BLaER1 treated with 17β-estradiol and CSF1 and Interleukin-3, amounts not matched to agents 10 nM and 100 nM (cell line): ENCODE measurements around the gene RNF114.
"Not testable (repeated sequence)": the region's sequence is repeated elsewhere in the genome, so short reads cannot be mapped to it uniquely, and the experiment has no call there.

ENCODE experiments used
- H3K27ac ChIP-seq, 11 experiments: shearing (Covaris generic); formaldehyde crosslinking; 2 replicates each; pipeline ENCODE4 v1.8.1; 2022
- H3K27me3 ChIP-seq, 11 experiments: shearing (Covaris generic); formaldehyde crosslinking; 2 replicates each; pipeline ENCODE4 v1.8.1; 2022
- H3K36me3 ChIP-seq, 11 experiments: shearing (Covaris generic); formaldehyde crosslinking; 2 replicates each; pipeline ENCODE4 v1.8.1; 2022
- H3K4me1 ChIP-seq, 10 experiments: shearing (Covaris generic); formaldehyde crosslinking; 2 replicates each; pipeline ENCODE4 v1.8.1; 2022
- H3K4me2 ChIP-seq, 11 experiments: shearing (Covaris generic); formaldehyde crosslinking; 2 replicates each; pipeline ENCODE4 v1.8.1; 2022
- H3K4me3 ChIP-seq, 10 experiments: shearing (Covaris generic); formaldehyde crosslinking; 2 replicates each; pipeline ENCODE4 v1.8.1; 2022
- H3K9ac ChIP-seq, 11 experiments: shearing (Covaris generic); formaldehyde crosslinking; 2 replicates each; pipeline ENCODE4 v1.8.1; 2022
- H3K9me3 ChIP-seq, 11 experiments: shearing (Covaris generic); formaldehyde crosslinking; replicated peaks in 1 of 11; 2 replicates each; pipeline ENCODE4 v1.8.1; 2022
- H4K20me1 ChIP-seq, 11 experiments: shearing (Covaris generic); formaldehyde crosslinking; 2 replicates each; pipeline ENCODE4 v1.8.1; 2022
- Cebpa-rat ChIP-seq, 11 experiments: shearing (Covaris generic); IDR thresholded peaks; 2 replicates each; pipeline ENCODE4 v1.8.1; 2022

RNF114 gene

DNA sequence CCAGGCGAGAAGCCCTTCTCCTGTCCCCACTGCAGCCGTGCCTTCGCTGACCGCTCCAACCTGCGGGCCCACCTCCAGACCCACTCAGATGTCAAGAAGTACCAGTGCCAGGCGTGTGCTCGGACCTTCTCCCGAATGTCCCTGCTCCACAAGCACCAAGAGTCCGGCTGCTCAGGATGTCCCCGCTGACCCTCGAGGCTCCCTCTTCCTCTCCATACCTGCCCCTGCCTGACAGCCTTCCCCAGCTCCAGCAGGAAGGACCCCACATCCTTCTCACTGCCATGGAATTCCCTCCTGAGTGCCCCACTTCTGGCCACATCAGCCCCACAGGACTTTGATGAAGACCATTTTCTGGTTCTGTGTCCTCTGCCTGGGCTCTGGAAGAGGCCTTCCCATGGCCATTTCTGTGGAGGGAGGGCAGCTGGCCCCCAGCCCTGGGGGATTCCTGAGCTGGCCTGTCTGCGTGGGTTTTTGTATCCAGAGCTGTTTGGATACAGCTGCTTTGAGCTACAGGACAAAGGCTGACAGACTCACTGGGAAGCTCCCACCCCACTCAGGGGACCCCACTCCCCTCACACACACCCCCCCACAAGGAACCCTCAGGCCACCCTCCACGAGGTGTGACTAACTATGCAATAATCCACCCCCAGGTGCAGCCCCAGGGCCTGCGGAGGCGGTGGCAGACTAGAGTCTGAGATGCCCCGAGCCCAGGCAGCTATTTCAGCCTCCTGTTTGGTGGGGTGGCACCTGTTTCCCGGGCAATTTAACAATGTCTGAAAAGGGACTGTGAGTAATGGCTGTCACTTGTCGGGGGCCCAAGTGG lies 51.9 kb downstream of the RNF114 start:
- Histone ChIP-seq H3K9me3 (no peaks in the 10 kb centered on the region), H3K4me3 (peak overlapping the region in 6 of 10 experiments; percentile 93 to 98 (median 94); a peak in 10 of 20 replicates), H4K20me1 (peaks cover 0 to 72% (median 55%) of the 10 kb centered on the region in 11 experiments; a peak in 18 of 22 replicates), H3K36me3 (peaks cover 11 to 63% (median 60%) of the 10 kb centered on the region in 11 experiments), H3K4me1 (peaks cover 70 to 96% (median 91%) of the 10 kb centered on the region in 10 experiments), H3K27ac (peak overlapping the region in 7 of 11 experiments; percentile 7 to 90 (median 82); a peak in 13 of 22 replicates), H3K4me2 (peak overlapping the region; percentile 73 to 100 (median 97)), H3K9ac (peak overlapping the region in 9 of 11 experiments; percentile 29 to 95 (median 70); a peak in 14 of 22 replicates), H3K27me3 (no peaks in the 10 kb centered on the region)
- TF ChIP-seq Cebpa-rat (IDR thresholded peaks at IDR 0.05): no peak

DNA sequence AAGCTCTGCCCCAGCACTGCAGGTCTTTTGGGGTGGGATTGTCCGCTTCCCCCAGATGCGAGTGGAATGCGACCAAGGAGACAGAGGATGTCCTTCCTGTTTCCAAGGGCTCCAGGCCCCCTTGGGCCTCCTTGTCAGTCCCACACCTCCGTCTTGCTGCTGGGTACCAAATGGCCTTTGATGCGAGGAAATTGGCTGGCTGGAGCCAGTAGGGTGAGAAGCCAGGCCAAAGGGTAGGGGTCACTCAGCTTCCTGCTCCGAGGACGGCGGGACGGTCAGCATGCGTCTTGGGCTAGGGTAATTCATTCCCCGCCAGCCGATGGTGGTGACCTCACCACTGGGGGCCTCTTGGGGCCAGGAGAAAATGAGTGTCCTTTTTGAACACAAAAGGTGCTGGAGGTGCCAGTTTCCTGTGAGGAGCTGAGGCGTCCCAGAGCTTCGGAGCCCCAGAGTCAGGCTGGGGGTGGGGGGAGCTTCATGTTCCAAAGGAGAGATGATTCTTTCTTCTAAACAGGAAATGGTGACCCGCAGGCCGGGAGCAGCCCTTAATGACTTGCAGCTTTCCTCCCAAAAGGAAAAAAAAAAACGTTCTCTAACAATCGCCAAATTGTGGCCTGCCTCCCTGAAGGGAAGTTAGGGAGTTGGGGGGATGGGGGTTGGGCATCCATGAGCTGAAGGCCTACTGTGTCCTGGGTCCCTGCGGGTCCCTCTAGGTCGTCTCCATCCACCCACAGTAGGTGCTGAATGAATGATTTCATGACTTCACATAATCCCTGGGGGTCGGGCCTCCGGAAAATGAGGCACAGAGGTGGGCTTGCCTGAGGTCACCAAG lies 53.3 kb downstream of the RNF114 start:
- peaks cover 11 to 52% (median 49%) of the 10 kb centered on the region in 11 experiments for H3K36me3 ChIP-seq
- no peak for TF ChIP-seq Cebpa-rat (IDR thresholded peaks at IDR 0.05)
- H3K27ac ChIP-seq: peak overlapping the region; percentile 25 to 90 (median 74); a peak in 21 of 22 replicates
- H3K4me3 ChIP-seq: peak overlapping the region in 7 of 10 experiments; percentile 13 to 97 (median 46); a peak in 13 of 20 replicates
- no peaks in the 10 kb centered on the region for H3K27me3 ChIP-seq
- peaks cover 58 to 100% (median 94%) of the 10 kb centered on the region in 10 experiments for H3K4me1 ChIP-seq
- peak overlapping the region; percentile 33 to 95 (median 63); a peak in 20 of 22 replicates for H3K9ac ChIP-seq
- peak overlapping the region; percentile 73 to 100 (median 97) for H3K4me2 ChIP-seq
- H3K9me3 ChIP-seq: no peaks in the 10 kb centered on the region
- peaks cover 0 to 59% (median 42%) of the 10 kb centered on the region in 11 experiments; a peak in 18 of 22 replicates for H4K20me1 ChIP-seq

DNA sequence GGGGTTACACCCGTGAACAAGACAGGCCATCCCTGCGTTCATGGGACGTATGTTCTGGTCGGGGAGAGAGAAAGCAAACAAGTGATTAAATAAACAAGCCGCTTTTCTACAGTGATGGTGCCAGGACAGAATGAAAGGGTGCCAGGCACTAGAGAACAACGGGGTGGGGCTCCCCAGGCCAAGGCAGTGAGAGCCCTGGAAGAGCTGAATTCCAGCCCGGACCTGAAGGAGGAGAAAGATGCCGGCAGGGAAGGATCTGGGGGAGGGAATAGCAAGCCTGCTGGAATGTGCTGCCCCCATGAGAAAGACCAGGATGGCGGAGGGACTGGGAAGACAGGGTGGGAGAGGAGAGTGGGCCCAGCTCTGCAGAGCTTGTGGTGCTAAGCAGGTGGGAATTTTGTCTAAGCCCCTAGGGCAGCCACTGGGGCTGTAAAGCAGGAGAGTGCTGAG lies 54.1 kb downstream of the RNF114 start:
- peak overlapping the region; percentile 73 to 100 (median 97); a peak in 20 of 22 replicates for H3K4me2 ChIP-seq
- TF ChIP-seq Cebpa-rat (IDR thresholded peaks at IDR 0.05): no peak
- H3K27ac ChIP-seq: peak overlapping the region in 10 of 11 experiments; percentile 40 to 90 (median 75); a peak in 21 of 22 replicates
- peaks cover 11 to 43% (median 41%) of the 10 kb centered on the region in 11 experiments for H3K36me3 ChIP-seq
- H3K4me3 ChIP-seq: no peak overlapping the region
- peaks cover 50 to 95% (median 88%) of the 10 kb centered on the region in 10 experiments for H3K4me1 ChIP-seq
- peaks cover 0 to 50% (median 33%) of the 10 kb centered on the region in 11 experiments; a peak in 18 of 22 replicates for H4K20me1 ChIP-seq
- peak overlapping the region in 9 of 11 experiments; percentile 33 to 95 (median 70); a peak in 15 of 22 replicates for H3K9ac ChIP-seq
- H3K27me3 ChIP-seq: no peaks in the 10 kb centered on the region
- H3K9me3 ChIP-seq: no peaks in the 10 kb centered on the region

DNA sequence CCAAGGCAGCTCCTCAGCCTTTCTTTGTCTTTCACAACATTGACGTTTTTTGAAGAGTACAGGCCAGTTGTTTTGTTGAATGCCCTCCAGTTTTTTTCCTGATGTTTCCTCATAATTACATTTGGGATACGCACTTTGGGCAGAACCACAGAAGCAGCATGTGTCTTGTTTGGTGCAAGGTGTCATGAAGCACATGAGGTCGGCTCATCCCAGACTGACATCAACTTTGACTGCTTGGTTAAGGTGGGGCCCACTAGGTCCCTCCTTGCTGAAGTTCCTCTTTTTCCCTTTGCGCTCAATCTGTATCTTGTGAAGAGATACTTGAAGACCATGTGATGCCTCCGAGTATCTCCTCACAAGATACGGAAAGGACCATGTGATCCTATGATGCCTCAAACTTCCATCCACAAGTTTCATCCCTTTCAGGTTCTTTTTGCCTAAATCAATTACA lies 57.1 kb downstream of the RNF114 start:
- Histone ChIP-seq H3K9ac (no peak overlapping the region), H3K4me3 (no peak overlapping the region), H3K9me3 (no peaks in the 10 kb centered on the region), H3K36me3 (peaks cover under 1 to 13% (median 11%) of the 10 kb centered on the region in 11 experiments; a peak in 21 of 22 replicates), H4K20me1 (peaks cover 0 to 20% (median 3%) of the 10 kb centered on the region in 11 experiments; a peak in 11 of 22 replicates), H3K4me1 (peaks cover 25 to 85% (median 65%) of the 10 kb centered on the region in 10 experiments), H3K27ac (no peak overlapping the region; a peak in 1 of 22 replicates), H3K4me2 (peak overlapping the region in 9 of 11 experiments; percentile 4 to 100 (median 32); a peak in 15 of 22 replicates), H3K27me3 (no peaks in the 10 kb centered on the region)
- TF ChIP-seq Cebpa-rat (IDR thresholded peaks at IDR 0.05): no peak

DNA sequence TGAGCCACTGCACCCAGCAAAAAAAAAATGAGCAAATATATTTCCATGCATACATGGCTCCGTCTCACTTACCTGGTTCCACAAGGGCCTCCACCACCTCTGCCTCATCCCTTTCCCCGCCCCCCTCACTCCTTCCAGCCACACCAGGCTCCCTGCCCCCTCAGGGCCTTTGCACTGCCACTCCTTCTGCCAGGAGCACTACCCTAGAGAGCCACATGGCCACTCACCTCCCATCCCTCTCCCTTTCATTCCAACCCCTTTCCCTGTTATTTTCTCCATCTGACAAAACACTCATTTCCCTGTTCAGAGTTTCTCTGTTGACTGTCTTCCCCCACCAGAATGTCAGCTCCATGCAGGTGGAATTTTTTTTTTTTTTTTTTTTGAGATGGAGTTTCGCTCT lies 59.4 kb downstream of the RNF114 start:
- H3K27ac ChIP-seq: no peak overlapping the region
- TF ChIP-seq Cebpa-rat (IDR thresholded peaks at IDR 0.05): no peak
- no peak overlapping the region for H3K9ac ChIP-seq
- no peaks in the 10 kb centered on the region for H3K27me3 ChIP-seq
- no peak overlapping the region for H3K4me3 ChIP-seq
- H3K9me3 ChIP-seq: no peaks in the 10 kb centered on the region
- no peaks in the 10 kb centered on the region for H3K36me3 ChIP-seq
- no peak overlapping the region for H3K4me2 ChIP-seq
- peaks cover 23 to 85% (median 65%) of the 10 kb centered on the region in 10 experiments for H3K4me1 ChIP-seq
- H4K20me1 ChIP-seq: no peaks in the 10 kb centered on the region

DNA sequence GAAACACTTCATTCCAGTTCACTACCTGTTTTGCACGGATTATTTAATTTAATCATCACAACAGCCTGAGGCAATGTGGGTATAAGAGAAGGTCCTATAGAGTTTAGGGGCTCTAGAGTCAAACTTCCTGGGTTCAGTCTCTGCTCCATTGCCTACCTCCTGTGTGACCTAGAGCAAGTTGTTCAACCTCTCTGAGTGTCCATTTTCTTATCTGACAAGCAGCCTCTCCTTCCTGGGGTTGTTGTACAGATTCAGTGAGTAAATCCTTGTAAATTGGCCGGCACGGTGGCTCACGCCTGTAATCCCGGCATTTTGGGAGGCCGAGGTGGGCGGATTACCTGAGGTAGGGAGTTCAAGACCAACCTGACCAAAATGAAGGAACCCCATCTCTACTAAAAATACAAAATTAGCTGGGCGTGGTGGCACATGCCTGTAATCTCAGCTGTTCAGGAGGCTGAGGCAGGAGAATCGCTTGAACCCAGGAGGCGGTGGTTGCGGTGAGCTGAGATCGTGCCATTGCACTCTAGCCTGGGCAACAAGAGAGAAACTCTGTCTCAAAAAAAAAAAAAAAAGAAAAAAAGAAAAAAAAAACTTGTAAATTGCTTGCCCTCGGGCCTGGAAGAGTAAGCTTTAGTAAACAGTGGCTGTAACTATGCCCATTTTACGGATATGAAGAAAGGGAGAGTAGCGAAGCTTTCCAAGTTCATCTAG lies 62.4 kb downstream of the RNF114 start:
- Histone ChIP-seq H3K27ac (peak overlapping the region in 9 of 11 experiments; percentile 32 to 94 (median 63); a peak in 17 of 22 replicates), H3K9ac (peak overlapping the region in 9 of 11 experiments; percentile 2 to 62 (median 56); a peak in 15 of 22 replicates), H3K4me1 (peaks cover 52 to 87% (median 70%) of the 10 kb centered on the region in 10 experiments), H3K4me2 (peak overlapping the region; percentile 68 to 95 (median 79)), H3K4me3 (peak overlapping the region in 2 of 10 experiments; percentile 13 to 42; a peak in 2 of 20 replicates)
- H3K36me3 ChIP-seq, H3K9me3 ChIP-seq, H4K20me1 ChIP-seq, H3K27me3 ChIP-seq: not testable (repeated sequence)

GRCh38 chr20:49999329-49999728 lies 63.1 kb downstream of the RNF114 start:
- Histone ChIP-seq H3K4me2 (peak overlapping the region; percentile 68 to 95 (median 79)), H3K36me3 (no peaks in the 10 kb centered on the region), H4K20me1 (no peaks in the 10 kb centered on the region), H3K27me3 (no peaks in the 10 kb centered on the region), H3K27ac (peak overlapping the region in 9 of 11 experiments; percentile 32 to 94 (median 63); a peak in 17 of 22 replicates), H3K4me3 (peak overlapping the region in 2 of 10 experiments; percentile 13 to 42; a peak in 2 of 20 replicates), H3K4me1 (peaks cover 59 to 87% (median 70%) of the 10 kb centered on the region in 10 experiments), H3K9me3 (no peaks in the 10 kb centered on the region), H3K9ac (peak overlapping the region in 10 of 11 experiments; percentile 2 to 62 (median 56); a peak in 18 of 22 replicates)
- TF ChIP-seq Cebpa-rat (IDR thresholded peaks at IDR 0.05): no peak
